ENCODE data around the gene LONP2.

DNA sequence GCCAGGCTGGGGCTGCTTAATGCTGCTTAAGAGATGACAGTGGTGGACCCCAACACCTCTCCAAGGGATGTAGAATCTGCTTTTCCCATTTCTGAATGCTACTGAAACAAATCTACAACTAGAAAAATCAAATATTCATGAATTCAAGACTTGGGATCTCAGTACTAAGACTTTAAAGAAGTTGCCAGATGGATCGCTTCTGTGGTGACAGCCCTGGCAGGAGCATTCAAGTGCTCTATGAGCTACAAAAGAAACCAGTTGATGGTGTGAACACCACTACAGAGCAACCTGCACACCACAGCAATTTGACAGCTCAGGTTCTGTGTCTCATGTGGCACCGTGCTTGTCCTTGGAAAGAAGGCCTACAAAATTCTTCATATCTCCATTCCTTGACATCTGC is 98.5 kb downstream of the LONP2 start:
- TF ChIP-seq, protein P1, sequence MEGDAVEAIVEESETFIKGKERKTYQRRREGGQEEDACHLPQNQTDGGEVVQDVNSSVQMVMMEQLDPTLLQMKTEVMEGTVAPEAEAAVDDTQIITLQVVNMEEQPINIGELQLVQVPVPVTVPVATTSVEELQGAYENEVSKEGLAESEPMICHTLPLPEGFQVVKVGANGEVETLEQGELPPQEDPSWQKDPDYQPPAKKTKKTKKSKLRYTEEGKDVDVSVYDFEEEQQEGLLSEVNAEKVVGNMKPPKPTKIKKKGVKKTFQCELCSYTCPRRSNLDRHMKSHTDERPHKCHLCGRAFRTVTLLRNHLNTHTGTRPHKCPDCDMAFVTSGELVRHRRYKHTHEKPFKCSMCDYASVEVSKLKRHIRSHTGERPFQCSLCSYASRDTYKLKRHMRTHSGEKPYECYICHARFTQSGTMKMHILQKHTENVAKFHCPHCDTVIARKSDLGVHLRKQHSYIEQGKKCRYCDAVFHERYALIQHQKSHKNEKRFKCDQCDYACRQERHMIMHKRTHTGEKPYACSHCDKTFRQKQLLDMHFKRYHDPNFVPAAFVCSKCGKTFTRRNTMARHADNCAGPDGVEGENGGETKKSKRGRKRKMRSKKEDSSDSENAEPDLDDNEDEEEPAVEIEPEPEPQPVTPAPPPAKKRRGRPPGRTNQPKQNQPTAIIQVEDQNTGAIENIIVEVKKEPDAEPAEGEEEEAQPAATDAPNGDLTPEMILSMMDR (IDR thresholded peaks at IDR 0.05; ENCODE audit: insufficient read depth, low read depth, low read length), result no peak
- TF ChIP-seq EZH2 (IDR thresholded peaks at IDR 0.05; ENCODE audit: insufficient read depth, low read length), result no peak

Data from astrocyte (in vitro differentiated cells and primary cell).